ENCODE data around the gene IL22.

Gene IL22

GRCh38 chr12:68253504-68253903 is at the start of gene IL22:
IL22 (minus strand) TSS chr12:68253604; CDS start chr12:68253448, 156 bp downstream.
- no peak for DNase-seq

- no peak for DNase-seq
Observed at GRCh38 chr12:68297929-68298328, 44.5 kb upstream of the IL22 start.

- DNase-seq: no peak
Observed at GRCh38 chr12:68294251-68294650, 40.8 kb upstream of the IL22 start.

- no peak for DNase-seq
Observed at GRCh38 chr12:68293347-68293746, 39.9 kb upstream of the IL22 start.

GRCh38 chr12:68292151-68292943 is 38.9 kb upstream of the IL22 start:
- no peak for DNase-seq

GRCh38 chr12:68291396-68292036 is 38.1 kb upstream of the IL22 start:
- DNase-seq: no peak

- DNase-seq: no peak
Observed at GRCh38 chr12:68290126-68290525, 36.7 kb upstream of the IL22 start.

GRCh38 chr12:68287106-68287505 is 33.7 kb upstream of the IL22 start:
- DNase-seq: no peak

GRCh38 chr12:68286396-68286795 is 33.0 kb upstream of the IL22 start:
- DNase-seq: peak in 1 of 2 experiments; percentile 20

GRCh38 chr12:68285541-68285940 is 32.1 kb upstream of the IL22 start:
- DNase-seq: no peak

GRCh38 chr12:68281322-68282077 is 28.1 kb upstream of the IL22 start:
- DNase-seq: no peak

GRCh38 chr12:68280240-68280639 is 26.8 kb upstream of the IL22 start:
- DNase-seq: no peak

- DNase-seq: no peak
Observed at GRCh38 chr12:68279227-68280054, 26.0 kb upstream of the IL22 start.

- DNase-seq: no peak
Observed at GRCh38 chr12:68276402-68276930, 23.1 kb upstream of the IL22 start.

- DNase-seq: no peak
Observed at GRCh38 chr12:68272732-68273131, 19.3 kb upstream of the IL22 start.

- no peak for DNase-seq
Observed at GRCh38 chr12:68271346-68271745, 17.9 kb upstream of the IL22 start.

GRCh38 chr12:68270358-68270757 is 17.0 kb upstream of the IL22 start:
- no peak for DNase-seq

- DNase-seq: no peak
Observed at GRCh38 chr12:68269779-68270178, 16.4 kb upstream of the IL22 start.

- no peak for DNase-seq
Observed at GRCh38 chr12:68268967-68269366, 15.6 kb upstream of the IL22 start.

- no peak for DNase-seq
Observed at GRCh38 chr12:68267892-68268396, 14.5 kb upstream of the IL22 start.

GRCh38 chr12:68264857-68265256 is 11.5 kb upstream of the IL22 start:
- DNase-seq: no peak

GRCh38 chr12:68264158-68264855 is 10.9 kb upstream of the IL22 start:
- DNase-seq: no peak
